ENCODE data around the gene HOXA4.

The HOXA4 gene

DNA sequence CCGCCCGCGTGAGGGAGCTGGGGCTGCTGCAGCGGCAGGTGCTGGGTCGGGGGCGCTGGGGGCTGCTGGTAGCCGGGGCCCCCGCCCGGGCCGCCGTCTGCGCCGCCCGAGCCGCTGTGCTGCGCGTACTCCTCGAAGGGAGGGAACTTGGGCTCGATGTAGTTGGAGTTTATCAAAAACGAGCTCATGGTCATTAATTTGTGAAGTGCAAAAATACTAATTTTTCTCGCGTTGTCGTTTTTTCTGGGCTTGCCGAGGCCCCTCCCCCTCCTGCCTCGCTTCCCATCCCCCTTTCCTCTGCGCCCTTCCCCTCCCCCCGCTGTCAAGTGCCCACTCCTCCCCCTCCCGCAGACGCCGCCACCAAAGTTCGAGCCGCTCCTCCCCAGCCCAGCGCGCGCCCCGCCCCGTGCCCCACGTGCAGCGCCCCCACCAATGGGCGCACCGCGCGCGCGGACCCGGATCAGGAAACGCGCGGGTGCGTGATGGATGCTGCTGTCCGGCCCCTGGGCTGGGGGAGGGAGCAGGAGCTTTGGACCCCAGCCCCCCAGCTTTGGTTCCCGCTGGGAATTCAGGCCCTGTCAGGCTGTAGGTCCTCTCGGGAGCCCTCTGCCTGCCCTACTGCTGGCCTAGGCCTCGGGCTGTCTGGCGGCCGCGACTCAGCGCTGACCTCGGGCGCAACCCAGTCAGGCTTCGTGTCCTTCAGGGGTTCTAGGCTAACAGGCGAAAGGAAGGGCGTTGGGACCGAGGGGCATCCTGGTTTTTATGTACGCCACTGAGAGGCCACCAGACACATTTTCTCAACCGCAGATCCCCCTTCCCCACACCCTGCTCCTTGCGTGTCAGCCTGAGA lies at the start of gene HOXA4:
Gene HOXA4 (minus strand): TSS at position 218 of the 850 bp plus-strand sequence. CDS start 24 bp downstream, at position 194.
- peak; percentile 45 to 48 for DNase-seq (ENCODE audit: low read depth in 2 of 2)

DNA sequence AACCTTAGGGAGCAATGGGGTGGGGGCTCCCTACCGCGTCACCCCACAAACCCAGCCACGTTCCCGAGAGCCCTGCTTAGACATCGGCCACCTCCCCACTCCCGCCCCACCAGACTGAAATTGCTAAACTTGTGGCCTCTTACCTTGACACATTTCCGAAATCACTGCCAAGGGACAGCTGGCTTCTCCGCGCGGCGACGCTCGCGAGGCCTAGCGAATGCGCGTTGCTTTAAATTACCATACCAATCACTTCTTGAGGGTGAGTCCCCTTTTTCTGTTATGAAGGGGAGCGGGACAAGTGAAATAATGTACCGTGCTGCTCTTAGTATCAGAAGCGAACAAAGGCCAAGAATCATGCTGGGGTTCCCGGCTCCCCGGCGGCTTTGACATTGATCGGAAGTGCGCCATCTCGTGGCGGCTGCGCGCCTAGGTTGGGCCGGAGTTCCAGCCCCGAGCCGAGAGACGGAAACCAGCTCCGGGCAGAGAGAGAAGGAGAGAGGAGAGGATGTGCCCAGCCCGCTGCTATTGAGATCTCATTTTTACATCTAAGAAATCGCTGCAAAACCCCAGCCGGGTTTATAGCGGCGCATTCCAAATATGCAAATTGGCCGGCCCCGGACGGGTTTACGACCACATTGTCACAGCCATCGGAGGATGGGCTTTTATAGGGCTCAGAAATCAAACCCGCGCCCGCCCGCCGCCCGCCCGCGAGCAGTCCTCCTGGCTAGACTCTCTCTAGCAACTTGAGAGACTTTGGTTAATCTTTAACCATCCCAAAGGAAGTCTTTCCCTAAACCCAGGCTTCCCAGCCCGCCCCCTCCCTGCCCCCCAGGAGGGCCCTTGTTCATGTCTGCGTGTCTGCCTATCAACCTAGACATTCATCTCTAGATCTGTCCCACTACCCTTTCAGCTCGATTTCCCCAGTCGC lies 49.2 kb upstream of the HOXA4 start:
- peak; percentile 26 to 46 for DNase-seq (ENCODE audit: low read depth in 2 of 2)

DNA sequence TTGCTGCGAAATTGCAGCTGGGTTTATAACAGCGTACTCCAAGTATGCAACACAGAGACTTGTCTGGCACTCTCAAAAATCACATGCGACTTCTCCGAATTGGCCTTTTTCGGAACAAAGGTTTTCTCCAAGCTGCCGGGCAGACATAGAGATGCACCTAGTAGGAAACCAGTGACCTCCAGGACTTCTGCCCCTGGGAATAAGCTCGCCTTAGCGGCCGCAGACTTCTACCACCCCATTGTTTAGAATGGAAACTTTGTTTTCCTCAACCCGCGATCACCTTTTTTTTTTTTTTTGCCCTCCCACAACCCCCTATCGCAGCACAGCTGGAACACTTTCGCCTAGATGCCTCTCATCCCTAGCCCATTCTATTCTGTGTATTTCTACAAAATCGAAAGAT lies 48.5 kb upstream of the HOXA4 start:
- DNase-seq (ENCODE audit: low read depth in 2 of 2) = no peak

- DNase-seq (ENCODE audit: low read depth in 2 of 2) = no peak
Observed at GRCh38 chr7:27178366-27178765, 47.8 kb upstream of the HOXA4 start.

DNA sequence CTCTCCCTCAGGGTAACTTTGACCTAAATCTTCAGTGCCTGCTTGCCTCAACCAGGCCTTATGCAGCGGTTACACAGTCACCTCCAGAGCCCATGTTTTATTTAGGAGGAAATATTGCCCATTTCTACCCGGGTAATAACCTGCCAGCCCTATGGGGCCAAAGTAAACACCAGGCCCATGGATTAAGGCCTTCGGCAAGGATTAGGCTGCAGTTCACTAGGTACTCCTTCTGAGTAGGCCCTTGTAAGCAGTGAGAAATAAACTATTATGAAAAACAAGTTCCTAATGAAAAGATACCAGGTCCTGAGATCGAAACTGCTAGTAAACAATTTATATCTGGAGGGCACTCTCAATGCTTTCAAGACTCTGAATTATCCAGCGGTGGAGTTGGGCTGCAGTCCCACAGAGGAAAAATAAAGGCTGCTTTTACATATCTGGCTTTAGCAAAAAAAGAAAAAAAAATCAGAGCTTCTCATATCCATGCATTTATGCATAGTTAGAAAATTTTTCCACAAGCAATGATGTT lies 47.3 kb upstream of the HOXA4 start:
- no peak for DNase-seq (ENCODE audit: low read depth in 2 of 2)

DNA sequence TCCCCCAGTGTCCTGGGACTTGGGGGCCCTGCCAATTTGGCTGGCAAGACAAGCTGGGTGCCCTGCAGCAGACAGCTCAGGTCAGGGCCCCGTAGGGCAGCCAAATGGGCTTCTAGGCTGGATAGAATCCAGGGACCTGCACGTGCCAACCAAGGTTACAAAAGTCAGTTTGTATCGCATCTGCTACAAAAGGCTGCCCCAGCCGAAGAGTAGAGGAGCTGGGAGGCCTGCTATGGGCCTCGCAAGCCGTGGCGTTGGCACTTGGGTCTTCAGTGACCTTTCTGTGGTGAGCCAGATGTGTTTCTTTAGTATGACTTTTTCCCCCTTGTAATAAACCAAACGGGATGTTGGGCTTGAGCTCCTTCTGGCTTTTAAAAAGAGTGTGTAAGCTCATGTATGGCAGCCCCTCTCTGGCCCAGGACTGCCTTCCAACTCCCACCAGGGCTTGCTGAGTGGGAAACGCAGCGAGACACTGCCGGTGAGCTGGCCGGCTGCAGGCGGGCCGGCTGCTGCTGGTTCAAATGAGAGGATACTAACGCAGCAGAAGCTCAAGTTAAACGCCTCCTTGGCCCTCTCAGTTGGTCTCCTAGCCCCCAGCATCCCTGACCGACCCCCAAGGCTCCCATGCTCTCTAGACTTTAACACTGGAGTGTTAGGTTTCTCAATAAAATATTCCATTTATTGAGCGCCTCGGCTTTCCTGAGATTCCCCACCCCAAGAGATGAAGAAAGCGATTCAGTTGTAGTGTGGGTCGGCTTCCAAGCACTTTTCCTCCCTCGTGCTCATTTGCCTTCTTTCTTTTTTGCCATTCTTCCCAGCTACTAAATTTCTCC lies 46.6 kb upstream of the HOXA4 start:
- DNase-seq (ENCODE audit: low read depth in 2 of 2) = no peak

DNA sequence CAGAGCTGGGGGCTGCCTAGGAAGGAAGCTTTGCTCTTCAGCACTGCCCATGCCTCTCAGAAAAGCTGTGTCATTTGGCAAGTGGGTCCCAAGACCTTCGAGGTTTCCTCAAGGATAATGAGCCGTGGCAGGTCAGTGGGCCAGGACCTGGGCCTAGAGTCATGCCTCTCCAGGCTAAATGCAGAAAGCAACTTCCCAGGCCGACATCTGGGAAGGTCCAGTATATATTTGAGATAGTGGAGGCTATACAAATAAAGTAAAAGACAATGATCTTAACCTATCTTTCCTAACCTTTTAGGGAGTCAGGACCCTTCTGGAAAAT lies 45.9 kb upstream of the HOXA4 start:
- DNase-seq (ENCODE audit: low read depth in 2 of 2) = no peak

GRCh38 chr7:27175626-27176523 lies 45.3 kb upstream of the HOXA4 start:
- no peak for DNase-seq (ENCODE audit: low read depth in 2 of 2)

GRCh38 chr7:27174874-27175625 lies 44.5 kb upstream of the HOXA4 start:
- DNase-seq (ENCODE audit: low read depth in 2 of 2) = no peak

GRCh38 chr7:27173956-27174873 lies 43.7 kb upstream of the HOXA4 start, which contains the start of gene HOXA10:
HOXA10 (minus strand) TSS chr7:27174320; CDS start chr7:27174306, 14 bp downstream.
- DNase-seq (ENCODE audit: low read depth in 2 of 2) = no peak

DNA sequence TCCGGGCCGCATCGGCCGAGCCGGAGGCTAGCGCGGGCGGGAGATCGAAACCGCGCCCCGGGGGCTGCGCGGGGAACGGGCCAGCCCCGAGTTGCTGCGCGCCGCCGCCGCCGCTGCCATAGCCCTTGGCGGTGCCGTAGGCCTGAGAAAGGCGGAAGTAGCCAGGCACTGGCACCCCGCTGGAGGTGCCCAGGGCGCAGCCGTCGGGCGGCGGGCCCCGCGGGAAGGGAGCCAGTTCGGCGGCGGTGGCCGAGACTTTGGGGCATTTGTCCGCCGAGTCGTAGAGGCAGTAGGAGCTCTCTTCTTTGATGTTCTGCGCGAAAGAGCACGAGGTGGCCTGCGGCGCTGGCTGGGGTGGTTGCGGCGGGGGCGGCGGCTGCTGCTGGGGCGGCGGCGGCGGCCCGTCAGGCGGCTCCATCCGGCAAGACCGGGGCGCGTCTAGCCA lies 43.0 kb upstream of the HOXA4 start:
- DNase-seq (ENCODE audit: low read depth in 2 of 2) = no peak

- no peak for DNase-seq (ENCODE audit: low read depth in 2 of 2)
Observed at GRCh38 chr7:27172823-27173510, 42.4 kb upstream of the HOXA4 start.

DNA sequence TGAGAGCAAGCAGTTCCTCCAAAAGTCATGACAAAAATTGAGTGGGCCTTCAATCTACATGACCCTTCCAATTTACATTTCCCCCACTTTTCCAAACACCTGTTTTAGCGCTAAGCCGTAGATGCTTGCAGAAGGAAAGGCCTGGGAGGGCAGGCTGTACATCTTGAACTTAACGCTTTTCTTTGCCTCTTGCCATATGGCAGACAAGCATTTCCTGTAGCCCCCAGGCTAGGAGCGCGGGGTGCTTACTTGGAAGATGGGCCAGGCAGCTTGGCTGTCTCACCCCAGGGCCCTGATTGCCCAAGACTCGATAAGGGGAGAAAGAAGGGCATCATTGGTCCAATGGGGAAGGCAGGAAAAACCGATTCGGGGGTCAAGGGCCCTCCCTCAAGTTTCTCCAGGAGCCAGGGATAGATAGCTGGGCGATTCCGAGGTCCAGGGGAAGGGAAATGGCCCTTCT lies 41.8 kb upstream of the HOXA4 start:
- DNase-seq (ENCODE audit: low read depth in 2 of 2) = no peak

GRCh38 chr7:27171637-27172314 lies 41.2 kb upstream of the HOXA4 start:
- DNase-seq (ENCODE audit: low read depth in 2 of 2) = no peak

GRCh38 chr7:27171325-27171636 lies 40.7 kb upstream of the HOXA4 start:
- no peak for DNase-seq (ENCODE audit: low read depth in 2 of 2)

GRCh38 chr7:27170426-27171324 lies 40.1 kb upstream of the HOXA4 start:
- no peak for DNase-seq (ENCODE audit: low read depth in 2 of 2)

All from stimulated activated CD4-positive, alpha-beta T cell treated with anti-CD3 and anti-CD28 coated beads, Interleukin-1b, Interleukin-23, amount 100 ng/mL, for 1 hour (primary cell).